Measurements from ENCODE around the gene GRIP1. TPM values are rescaled to one million over a fixed set of nuclear protein-coding genes. Genes with fewer than 3 reads are reported as not detected.

Gene GRIP1
- total and polyA plus RNA-seq, 2 of the 4 experiments (the other 2 are of a cell fraction), result under 0.01 to 0.07 TPM

DNA sequence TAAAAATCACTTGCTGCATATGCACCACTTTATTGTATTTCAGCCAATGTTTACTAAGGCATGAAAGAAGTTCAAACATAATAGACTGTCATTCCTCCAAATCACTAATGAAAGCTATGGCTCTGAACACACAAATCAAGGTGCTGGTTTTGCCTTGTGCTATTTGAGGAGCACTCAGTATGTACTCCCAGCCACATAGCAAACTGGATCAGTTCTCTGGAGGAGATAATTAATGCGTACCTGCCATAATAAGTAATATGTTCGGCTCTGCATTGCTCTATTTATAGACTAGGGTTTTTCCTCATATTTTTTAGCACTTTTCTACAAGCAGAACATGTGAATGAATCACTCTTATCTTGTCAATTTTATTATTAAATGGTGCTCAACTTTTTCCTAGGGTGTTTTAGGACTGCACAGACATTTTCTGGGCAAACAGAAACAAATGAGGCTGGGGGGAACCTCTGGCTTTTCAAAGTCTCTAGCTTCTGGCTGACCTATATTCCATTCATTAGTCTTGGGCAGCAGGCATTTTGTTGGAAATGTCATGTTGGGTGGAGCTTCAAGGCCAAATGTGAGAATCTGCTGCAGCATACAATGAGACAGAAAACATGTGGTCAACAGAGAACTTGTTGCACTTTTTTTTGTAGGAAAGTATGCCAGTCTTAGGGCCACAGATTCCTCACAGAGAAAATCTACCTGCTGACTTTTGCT, 88.4 kb downstream of the GRIP1 start:
- WGBS, 2 experiments (ENCODE audit: extremely low coverage in 2 of 2, insufficient read length in 1 of 2), result no CpG with 5 or more reads among the region's 2 CpGs
- Histone ChIP-seq H4K5ac (ENCODE audit: low read depth, low read length) (no peak overlapping the region), H4K91ac (ENCODE audit: insufficient read depth, low read depth, low read length) (no peak overlapping the region), H3K4me3 (ENCODE audit: insufficient read depth, low read depth, low read length) (no peak overlapping the region), H3K9me3 (ENCODE audit: control insufficient read depth, insufficient read depth, low read length) (no peaks in the 10 kb centered on the region), H2AK9ac (replicated peaks; ENCODE audit: low read depth, low read length, poor library complexity) (no peak overlapping the region), H2BK5ac (ENCODE audit: low read depth, low read length, poor library complexity, severe bottlenecking) (no peak overlapping the region), H2AFZ (replicated peaks; ENCODE audit: low read length, poor library complexity) (no peak overlapping the region), H3K79me1 (ENCODE audit: low read depth in 1 of 2, low read length in 2 of 2) (no peaks in the 10 kb centered on the region), H3K4ac (ENCODE audit: low read depth, low read length) (no peak overlapping the region), H4K8ac (ENCODE audit: low read depth in 2 of 2, low read length in 2 of 2) (no peak overlapping the region), H2BK20ac (ENCODE audit: low read depth, low read length) (no peak overlapping the region), H3K9ac (ENCODE audit: low read depth, low read length) (no peak overlapping the region), H3K14ac (replicated peaks; ENCODE audit: low read depth, low read length) (no peak overlapping the region), H2BK120ac (ENCODE audit: low read depth, low read length) (no peak overlapping the region), H3K9me1 (ENCODE audit: insufficient read depth, low read length) (no peaks in the 10 kb centered on the region), H3K56ac (ENCODE audit: extremely low read depth, insufficient read depth, low read length) (no peak overlapping the region), H4K20me1 (ENCODE audit: insufficient read depth, low read length) (no peaks in the 10 kb centered on the region), H3K4me2 (ENCODE audit: low read depth, low read length) (no peak overlapping the region), H3K18ac (ENCODE audit: low read depth, low read length) (no peak overlapping the region), H3K23ac (ENCODE audit: low read depth, low read length) (no peak overlapping the region), H3K4me1 (ENCODE audit: control insufficient read depth, insufficient read depth, low read length) (no peaks in the 10 kb centered on the region), H2BK15ac (ENCODE audit: low read depth, low read length) (no peak overlapping the region), H3K27me3 (ENCODE audit: control insufficient read depth, insufficient read depth, low read length) (no peaks in the 10 kb centered on the region), H3K36me3 (ENCODE audit: control insufficient read depth, insufficient read depth, low read length) (no peaks in the 10 kb centered on the region), H2AK5ac (ENCODE audit: low read depth, low read length) (no peak overlapping the region), H3K27ac (ENCODE audit: insufficient read depth, low read length) (no peak overlapping the region)
- intact Hi-C loops (cut with micrococcal nuclease) (no loop called here), in situ Hi-C loops (cut with MboI; ENCODE audit: low sequenced_read_pairs) (no loop called here), dilution Hi-C loops (cut with HindIII; ENCODE audit: low sequenced_read_pairs, unreplicated experiment) (no loop called here)
- TF ChIP-seq MXI1 (IDR thresholded peaks at IDR 0.05; ENCODE audit: borderline replicate concordance, low read depth, low read length) (no peak), POLR2A (IDR thresholded peaks at IDR 0.05; ENCODE audit: low read depth, low read length) (no peak)
- ATAC-seq (ENCODE audit: low read depth) (no peak), DNase-seq (no peak)
- no TSS peak for BruUV-seq (replicated peaks)
- CTCF ChIA-PET, result no interaction called here
- POLR2A ChIA-PET (ENCODE audit: unreplicated experiment), result no interaction called here
